Endothelial cell of umbilical vein (primary cell): Measurements from ENCODE around the gene SLC16A11. TPM values are rescaled to one million over a fixed set of nuclear protein-coding genes. Genes with fewer than 3 reads are reported as not detected.

Experiments used
- BruUV-seq: library from RNA; stranded (reverse); fragments of 400-500 nt; replicated peaks from 2 replicates; lab custom pipeline; 2021; lab: Mats Ljungman, UMichigan
- CTCF ChIA-PET: fragments of 300-600, 350-600 bp; sonication (Branson Sonifier 250); formaldehyde crosslinking; loops from one replicate; lab custom pipeline; 2021; ENCODE audit warnings: antibody characterized with exemption, inconsistent platforms; lab: Charles Lee
- POLR2A ChIA-PET: fragments of 300-600, 350-600 bp; sonication (Branson Sonifier 250); formaldehyde crosslinking; loops from one replicate; lab custom pipeline; 2021; ENCODE audit warnings: antibody characterized with exemption, inconsistent platforms; lab: Charles Lee
- DNase-seq: peaks from one replicate; pipeline ENCODE4 v3.0.0-alpha.2; 2011; ENCODE audit warnings: low read depth, low spot score
- FAIRE-seq: peaks from 2 replicates; lab custom pipeline; 2011; peaks lifted over from hg19 to GRCh38; lab: Jason Lieb, UNC
- H2AFZ ChIP-seq: 2 replicates; pipeline ENCODE4 v1.6.0; 2012; ENCODE audit warnings: low read depth, low read length, control low read depth, inconsistent platforms
- H3K27ac ChIP-seq: 2 replicates; pipeline ENCODE4 v1.5.1; 2011; ENCODE audit warnings: low read depth, mild to moderate bottlenecking, control low read depth, low read length, moderate library complexity; ENCODE audit not compliant: insufficient read depth
- H3K27me3 ChIP-seq, 2 experiments: 2 replicates each; pipeline versions ENCODE4 v1.6.0 to v1.6.1; 2011; ENCODE audit warnings: low read length in 2 of 2, mixed read lengths in 1 of 2; ENCODE audit not compliant: control insufficient read depth in 2 of 2, insufficient read depth in 2 of 2
- H3K36me3 ChIP-seq, 2 experiments: 2 replicates in 1 of 2; 3 replicates in 1 of 2; pipeline ENCODE4 v1.5.1; 2011; ENCODE audit warnings: low read length in 2 of 2, mild to moderate bottlenecking in 1 of 2, moderate library complexity in 1 of 2; ENCODE audit not compliant: control insufficient read depth in 2 of 2, insufficient read depth in 2 of 2; ENCODE audit errors: extremely low read depth in 1 of 2
- H3K4me1 ChIP-seq: 3 replicates; pipeline ENCODE4 v1.5.1; 2011; ENCODE audit warnings: mild to moderate bottlenecking, low read length; ENCODE audit not compliant: control insufficient read depth, insufficient read depth; ENCODE audit errors: extremely low read depth
- H3K4me2 ChIP-seq: 2 replicates; pipeline ENCODE4 v1.6.1; 2011; ENCODE audit warnings: low read length, control low read depth, mixed read lengths; ENCODE audit not compliant: insufficient read depth
- H3K4me3 ChIP-seq, 3 experiments: fragments of 200-600 bp in 1 of 3; sonication (generic), shearing (Covaris generic) in 1 of 3; replicated peaks in 1 of 3; 2 replicates each; pipeline ENCODE4 v1.5.1; 2011 to 2016; ENCODE audit warnings: control low read depth in 3 of 3, low read length in 3 of 3, mild to moderate bottlenecking in 2 of 3, inconsistent platforms in 1 of 3, low read depth in 1 of 3, moderate library complexity in 1 of 3; ENCODE audit not compliant: insufficient read depth in 1 of 3
- H3K79me2 ChIP-seq: 2 replicates; pipeline ENCODE4 v1.6.0; 2012; ENCODE audit warnings: low read length, inconsistent platforms; ENCODE audit not compliant: control insufficient read depth, insufficient read depth
- H3K9ac ChIP-seq: replicated peaks from 2 replicates; pipeline ENCODE3; 2011; ENCODE audit warnings: low read length, control low read depth; ENCODE audit not compliant: insufficient read depth; ENCODE audit errors: extremely low read depth
- H3K9me1 ChIP-seq: replicated peaks from 3 replicates; pipeline ENCODE4 v1.6.0; 2011; ENCODE audit warnings: mild to moderate bottlenecking, low read length; ENCODE audit not compliant: control insufficient read depth, insufficient read depth; ENCODE audit errors: extremely low read depth
- H3K9me3 ChIP-seq: replicated peaks from 2 replicates; pipeline ENCODE4 v1.5.1; 2012; ENCODE audit warnings: low read length, inconsistent platforms; ENCODE audit not compliant: control insufficient read depth, insufficient read depth
- H4K20me1 ChIP-seq: replicated peaks from 2 replicates; pipeline ENCODE3; 2011; ENCODE audit warnings: mild to moderate bottlenecking, low read length; ENCODE audit not compliant: control insufficient read depth, insufficient read depth; ENCODE audit errors: extremely low read depth
- EZH2 ChIP-seq: IDR thresholded peaks from 2 replicates; pipeline ENCODE4 v1.6.1; 2012; ENCODE audit warnings: borderline replicate concordance, low read depth, mild to moderate bottlenecking, moderate library complexity, low read length, inconsistent platforms; ENCODE audit not compliant: severe bottlenecking
- FOS ChIP-seq: IDR thresholded peaks from 2 replicates; pipeline ENCODE4 v1.6.1; 2011; ENCODE audit warnings: mild to moderate bottlenecking, low read length, moderate library complexity, borderline replicate concordance; ENCODE audit not compliant: insufficient read depth
- GATA2 ChIP-seq: IDR thresholded peaks from 2 replicates; pipeline ENCODE4 v1.7.0; 2011; ENCODE audit warnings: low read depth, mild to moderate bottlenecking, moderate library complexity, mixed read lengths, low read length; ENCODE audit not compliant: insufficient read length, insufficient read depth
- JUN ChIP-seq: IDR thresholded peaks from 2 replicates; pipeline ENCODE4 v1.6.1; 2011; ENCODE audit warnings: borderline replicate concordance, low read depth; ENCODE audit not compliant: insufficient read length, insufficient read depth
- MYC ChIP-seq: IDR thresholded peaks from one replicate; pipeline ENCODE4 v1.6.1; 2011; ENCODE audit warnings: mild to moderate bottlenecking, low read depth, low read length
- POLR2A ChIP-seq: IDR thresholded peaks from 2 replicates; pipeline ENCODE4 v1.6.1; 2012; ENCODE audit warnings: low read depth, mild to moderate bottlenecking, control low read depth, low read length
- POLR2AphosphoS5 ChIP-seq: IDR thresholded peaks from 2 replicates; pipeline ENCODE4 v1.6.1; 2012; ENCODE audit warnings: low read depth, mild to moderate bottlenecking, control low read depth, low read length, moderate library complexity; ENCODE audit not compliant: insufficient read depth
- dilution Hi-C: fragments of 300-500 bp; cut with MboI; formaldehyde crosslinking; loops from one replicate; pipeline ENCODE4 v1.15.0; 2019; ENCODE audit warnings: low sequenced_read_pairs; ENCODE audit not compliant: extremely low pct_ligation_motif_present
- intact Hi-C: fragments of 100-400 bp; cut with micrococcal nuclease; formaldehyde crosslinking; loops from one replicate; pipeline ENCODE4 v1.10.0; 2022
- polyA plus RNA-seq, 4 experiments: library from polyadenylated mRNA; depleted of rRNA in 3 of 4; stranded (reverse) in 3 of 4; unstranded in 1 of 4; fragments of >200 nt; gene quantifications; 2 replicates each; pipeline versions ENCODE4 v1.2.1 to v1.2.3, GENCODE V29; 2011 to 2012; ENCODE audit warnings: missing spikeins in 1 of 4
- total RNA-seq: library from RNA; stranded (reverse); gene quantifications from 2 replicates; pipeline ENCODE4 v1.2.3, GENCODE V29; 2021
- TF ChIP-seq, protein P1 (sequence below): IDR thresholded peaks from 2 replicates; pipeline ENCODE4 v1.6.1; 2011; ENCODE audit not compliant: insufficient read depth, insufficient read length
- TF ChIP-seq, protein P2 (sequence below), 2 donors: IDR thresholded peaks; 1 replicate in 1 of 2; 2 replicates in 1 of 2; pipeline ENCODE4 v1.5.1; 2011; ENCODE audit warnings: low read length in 2 of 2, mild to moderate bottlenecking in 2 of 2, moderate library complexity in 2 of 2, control low read depth in 1 of 2, inconsistent platforms in 1 of 2, low read depth in 1 of 2; ENCODE audit not compliant: insufficient read depth in 1 of 2; ENCODE audit errors: extremely low read depth in 1 of 2

SLC16A11 gene
- total and polyA plus RNA-seq, 2 donors (not counting 3 experiments of a cell fraction or from before 2014, with no cell fraction given): 0.95 to 1.4 TPM

DNA sequence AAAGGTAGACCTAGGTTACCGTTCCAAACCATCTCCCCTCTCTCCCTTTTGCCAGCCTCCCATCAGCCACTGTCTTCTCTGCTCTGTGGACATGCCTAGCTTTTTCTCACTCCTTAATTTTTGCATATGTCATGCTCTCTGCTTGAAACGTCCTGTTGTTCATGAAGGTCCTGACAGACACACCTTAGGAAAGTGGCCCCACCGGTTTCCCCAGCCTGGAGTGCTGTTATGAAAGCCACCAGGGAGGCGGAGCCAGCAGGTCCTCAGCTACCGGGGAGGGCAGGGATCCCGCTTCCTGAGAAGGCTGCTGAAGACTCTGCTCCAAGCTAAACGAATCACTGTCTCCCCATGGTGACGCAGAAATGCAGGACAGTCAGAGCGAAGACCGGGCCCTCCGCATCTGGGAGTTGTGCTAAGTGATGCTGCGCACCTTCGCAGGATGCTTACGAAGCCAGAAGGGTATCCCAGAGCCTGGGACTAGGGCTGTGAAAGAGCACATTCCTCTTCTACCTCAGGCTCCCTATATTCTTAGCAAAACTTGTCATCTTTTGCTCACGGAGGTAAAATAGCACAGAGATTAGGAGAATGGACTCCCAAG is 2.3 kb upstream of the SLC16A11 start:
- H3K4me1 ChIP-seq: peaks cover 27% of the 10 kb centered on the region
- H3K4me3 ChIP-seq: no peak overlapping the region
- no TSS peak for BruUV-seq
- intact Hi-C loops (loop anchor here (1.0 kb wide), 2 partner anchors 90 to 131 kb away; no protein-coding TSS in a partner anchor), dilution Hi-C loops (no loop called here)
- H3K36me3 ChIP-seq: no peaks in the 10 kb centered on the region
- H4K20me1 ChIP-seq: no peaks in the 10 kb centered on the region
- H3K9me3 ChIP-seq: no peaks in the 10 kb centered on the region
- peak overlapping the region; percentile 45 for H2AFZ ChIP-seq
- FAIRE-seq (no peak), DNase-seq (no peak)
- TF ChIP-seq POLR2AphosphoS5 (no peak), FOS (no peak), JUN (no peak), EZH2 (no peak), POLR2A (no peak), MYC (no peak), GATA2 (no peak)
- TF ChIP-seq, protein P1, sequence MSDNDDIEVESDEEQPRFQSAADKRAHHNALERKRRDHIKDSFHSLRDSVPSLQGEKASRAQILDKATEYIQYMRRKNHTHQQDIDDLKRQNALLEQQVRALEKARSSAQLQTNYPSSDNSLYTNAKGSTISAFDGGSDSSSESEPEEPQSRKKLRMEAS: no peak
- TF ChIP-seq, protein P2, sequence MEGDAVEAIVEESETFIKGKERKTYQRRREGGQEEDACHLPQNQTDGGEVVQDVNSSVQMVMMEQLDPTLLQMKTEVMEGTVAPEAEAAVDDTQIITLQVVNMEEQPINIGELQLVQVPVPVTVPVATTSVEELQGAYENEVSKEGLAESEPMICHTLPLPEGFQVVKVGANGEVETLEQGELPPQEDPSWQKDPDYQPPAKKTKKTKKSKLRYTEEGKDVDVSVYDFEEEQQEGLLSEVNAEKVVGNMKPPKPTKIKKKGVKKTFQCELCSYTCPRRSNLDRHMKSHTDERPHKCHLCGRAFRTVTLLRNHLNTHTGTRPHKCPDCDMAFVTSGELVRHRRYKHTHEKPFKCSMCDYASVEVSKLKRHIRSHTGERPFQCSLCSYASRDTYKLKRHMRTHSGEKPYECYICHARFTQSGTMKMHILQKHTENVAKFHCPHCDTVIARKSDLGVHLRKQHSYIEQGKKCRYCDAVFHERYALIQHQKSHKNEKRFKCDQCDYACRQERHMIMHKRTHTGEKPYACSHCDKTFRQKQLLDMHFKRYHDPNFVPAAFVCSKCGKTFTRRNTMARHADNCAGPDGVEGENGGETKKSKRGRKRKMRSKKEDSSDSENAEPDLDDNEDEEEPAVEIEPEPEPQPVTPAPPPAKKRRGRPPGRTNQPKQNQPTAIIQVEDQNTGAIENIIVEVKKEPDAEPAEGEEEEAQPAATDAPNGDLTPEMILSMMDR (IDR thresholded peaks at IDR 0.05; ENCODE audit: extremely low read depth in 1 of 2, insufficient read depth in 1 of 2, low read depth in 1 of 2, low read length in 2 of 2): no peak
- no peak overlapping the region for H3K9ac ChIP-seq
- POLR2A ChIA-PET: interaction anchor here (0.6 to 1.0 kb wide), 5 partner anchors 11 to 174 kb away, joined by 3 to 6 read pairs (median 3); partner anchors contain the start of gene SLC16A13
- no peak overlapping the region for H3K4me2 ChIP-seq
- CTCF ChIA-PET: interaction anchor here (0.6 to 5.9 kb wide), 63 partner anchors 9 to 657 kb away, joined by 3 to 223 read pairs (median 4); partner anchors contain the start of genes ACADVL, ACAP1, ASGR1 and DLG4
- no peaks in the 10 kb centered on the region for H3K27me3 ChIP-seq
- no peaks in the 10 kb centered on the region for H3K9me1 ChIP-seq
- no peak overlapping the region for H3K27ac ChIP-seq
- H3K79me2 ChIP-seq: no peaks in the 10 kb centered on the region
